ENCODE results near the gene VOPP1.

The VOPP1 gene

GRCh38 chr7:55458351-55458750, 114.0 kb downstream of the VOPP1 start:
- no peak for DNase-seq

GRCh38 chr7:55457801-55458200, 114.5 kb downstream of the VOPP1 start:
- no peak for DNase-seq

- DNase-seq, result no peak
Observed at GRCh38 chr7:55452971-55453370, 119.3 kb downstream of the VOPP1 start.

GRCh38 chr7:55449992-55450535, 122.2 kb downstream of the VOPP1 start:
- DNase-seq, result no peak

GRCh38 chr7:55449205-55449991, 122.9 kb downstream of the VOPP1 start:
- DNase-seq, result no peak

- DNase-seq, result no peak
Observed at GRCh38 chr7:55448526-55448925, 123.8 kb downstream of the VOPP1 start.

GRCh38 chr7:55444786-55445185, 127.5 kb downstream of the VOPP1 start:
- DNase-seq, result no peak

- peak; percentile 31 for DNase-seq
Observed at GRCh38 chr7:55441774-55442522, 130.4 kb downstream of the VOPP1 start.

- no peak for DNase-seq
Observed at GRCh38 chr7:55441002-55441401, 131.3 kb downstream of the VOPP1 start.

GRCh38 chr7:55440040-55440690, 132.1 kb downstream of the VOPP1 start:
- no peak for DNase-seq

- no peak for DNase-seq
Observed at GRCh38 chr7:55439627-55440026, 132.7 kb downstream of the VOPP1 start.

- no peak for DNase-seq
Observed at GRCh38 chr7:55438757-55439525, 133.4 kb downstream of the VOPP1 start.

GRCh38 chr7:55438085-55438756, 134.1 kb downstream of the VOPP1 start:
- no peak for DNase-seq

GRCh38 chr7:55437375-55437774, 134.9 kb downstream of the VOPP1 start:
- DNase-seq, result no peak

GRCh38 chr7:55436457-55436856, 135.8 kb downstream of the VOPP1 start:
- DNase-seq, result no peak

GRCh38 chr7:55435466-55435865, 136.8 kb downstream of the VOPP1 start:
- no peak for DNase-seq

GRCh38 chr7:55432939-55433784, 139.1 kb downstream of the VOPP1 start:
- DNase-seq, result peak; percentile 9

GRCh38 chr7:55432506-55432905, 139.8 kb downstream of the VOPP1 start:
- no peak for DNase-seq

GRCh38 chr7:55431898-55432297, 140.4 kb downstream of the VOPP1 start:
- DNase-seq, result no peak

GRCh38 chr7:55429835-55430499, 142.3 kb downstream of the VOPP1 start:
- DNase-seq, result no peak

GRCh38 chr7:55427800-55428199, 144.5 kb downstream of the VOPP1 start:
- DNase-seq, result peak; percentile 31
